A673 (cell line): Measurements from ENCODE around the gene VPS41.

ENCODE experiments used
- EZH2 ChIP-seq: fragments of 200-600 bp; sonication (generic); IDR thresholded peaks from 2 replicates; pipeline ENCODE4 v1.6.1; 2017; ENCODE audit warnings: borderline replicate concordance, low read depth, mild to moderate bottlenecking, mixed read lengths, antibody characterized with exemption, low read length; ENCODE audit not compliant: poor library complexity, severe bottlenecking
- TF ChIP-seq, protein P1 (sequence below): fragments of 300-800, 200-600 bp; sonication (generic); conservative IDR thresholded peaks from 2 replicates; pipeline ENCODE4 v1.5.1; 2017; ENCODE audit warnings: low read depth, mild to moderate bottlenecking, antibody characterized with exemption, low read length, moderate library complexity, mixed read lengths

DNA sequence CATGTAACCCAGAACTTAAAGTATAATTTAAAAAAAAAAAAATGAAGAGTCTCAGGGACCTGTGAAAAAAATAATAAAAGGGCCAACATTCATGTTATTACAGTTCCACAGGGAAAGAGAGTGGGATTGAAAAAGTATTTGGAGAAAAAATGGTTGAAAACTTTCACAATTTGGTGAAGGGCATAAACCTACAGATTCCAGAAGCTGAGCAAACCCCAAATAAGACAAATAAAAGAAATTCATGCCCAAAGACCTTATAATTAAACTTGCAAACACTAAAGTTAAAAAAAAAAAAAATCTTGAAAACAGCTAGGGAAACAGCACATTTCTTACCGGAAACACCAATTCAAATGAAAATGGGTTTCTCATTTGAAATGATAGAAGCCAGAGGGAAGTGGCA, 19.9 kb downstream of the VPS41 start:
- TF ChIP-seq, protein P1, sequence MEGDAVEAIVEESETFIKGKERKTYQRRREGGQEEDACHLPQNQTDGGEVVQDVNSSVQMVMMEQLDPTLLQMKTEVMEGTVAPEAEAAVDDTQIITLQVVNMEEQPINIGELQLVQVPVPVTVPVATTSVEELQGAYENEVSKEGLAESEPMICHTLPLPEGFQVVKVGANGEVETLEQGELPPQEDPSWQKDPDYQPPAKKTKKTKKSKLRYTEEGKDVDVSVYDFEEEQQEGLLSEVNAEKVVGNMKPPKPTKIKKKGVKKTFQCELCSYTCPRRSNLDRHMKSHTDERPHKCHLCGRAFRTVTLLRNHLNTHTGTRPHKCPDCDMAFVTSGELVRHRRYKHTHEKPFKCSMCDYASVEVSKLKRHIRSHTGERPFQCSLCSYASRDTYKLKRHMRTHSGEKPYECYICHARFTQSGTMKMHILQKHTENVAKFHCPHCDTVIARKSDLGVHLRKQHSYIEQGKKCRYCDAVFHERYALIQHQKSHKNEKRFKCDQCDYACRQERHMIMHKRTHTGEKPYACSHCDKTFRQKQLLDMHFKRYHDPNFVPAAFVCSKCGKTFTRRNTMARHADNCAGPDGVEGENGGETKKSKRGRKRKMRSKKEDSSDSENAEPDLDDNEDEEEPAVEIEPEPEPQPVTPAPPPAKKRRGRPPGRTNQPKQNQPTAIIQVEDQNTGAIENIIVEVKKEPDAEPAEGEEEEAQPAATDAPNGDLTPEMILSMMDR, result no peak
- TF ChIP-seq EZH2, result no peak
